Measurements from ENCODE around the gene DOHH.

DOHH gene

GRCh38 chr19:3503036-3503572, 2.6 kb upstream of the DOHH start:
- DNase-seq (ENCODE audit: low read depth in 2 of 2) = no peak

GRCh38 chr19:3501780-3502179, 1.3 kb upstream of the DOHH start:
- DNase-seq (ENCODE audit: low read depth in 2 of 2) = no peak

GRCh38 chr19:3499738-3500428, 591 bp downstream of the DOHH start:
- no peak for DNase-seq (ENCODE audit: low read depth in 2 of 2)

GRCh38 chr19:3497757-3498520, 2.5 kb downstream of the DOHH start:
- no peak for DNase-seq (ENCODE audit: low read depth in 2 of 2)

GRCh38 chr19:3496392-3497273, 3.8 kb downstream of the DOHH start:
- no peak for DNase-seq (ENCODE audit: low read depth in 2 of 2)

GRCh38 chr19:3494559-3494958, 5.9 kb downstream of the DOHH start:
- DNase-seq (ENCODE audit: low read depth in 2 of 2) = peak; percentile 50 to 52

GRCh38 chr19:3494051-3494450, 6.4 kb downstream of the DOHH start:
- no peak for DNase-seq (ENCODE audit: low read depth in 2 of 2)

GRCh38 chr19:3493651-3494050, 6.8 kb downstream of the DOHH start:
- DNase-seq (ENCODE audit: low read depth in 2 of 2) = no peak

- DNase-seq (ENCODE audit: low read depth in 2 of 2) = no peak
Measured at GRCh38 chr19:3492919-3493318, 7.6 kb downstream of the DOHH start.

- DNase-seq (ENCODE audit: low read depth in 2 of 2) = no peak
Measured at GRCh38 chr19:3492131-3492839, 8.2 kb downstream of the DOHH start.

- DNase-seq (ENCODE audit: low read depth in 2 of 2) = no peak
Measured at GRCh38 chr19:3491396-3492119, 8.9 kb downstream of the DOHH start.

GRCh38 chr19:3483226-3483628, 17.2 kb downstream of the DOHH start, which contains the start of gene SMIM44:
Gene SMIM44 (minus strand): TSS chr19:3483441. CDS start chr19:3483403, 38 bp downstream.
- DNase-seq (ENCODE audit: low read depth in 2 of 2) = no peak

- DNase-seq (ENCODE audit: low read depth in 2 of 2) = no peak
Measured at GRCh38 chr19:3482507-3483225, 17.8 kb downstream of the DOHH start.

GRCh38 chr19:3481241-3482090, 19.0 kb downstream of the DOHH start:
- DNase-seq (ENCODE audit: low read depth in 2 of 2) = no peak

GRCh38 chr19:3480383-3481091, 19.9 kb downstream of the DOHH start, which contains the start of gene SMIM24:
Gene SMIM24 (minus strand): TSS chr19:3480525. CDS start chr19:3480463, 62 bp downstream.
- DNase-seq (ENCODE audit: low read depth in 2 of 2) = no peak

- DNase-seq (ENCODE audit: low read depth in 2 of 2) = peak in 1 of 2 donors; percentile 18
Measured at GRCh38 chr19:3479834-3480215, 20.6 kb downstream of the DOHH start.

- peak; percentile 14 to 18 for DNase-seq (ENCODE audit: low read depth in 2 of 2)
Measured at GRCh38 chr19:3479177-3479833, 21.2 kb downstream of the DOHH start.
